Peyer's patch (tissue), 4 donors: Measurements from ENCODE around the gene ICAM5. TPM values are rescaled to one million over a fixed set of nuclear protein-coding genes. Genes with fewer than 3 reads are reported as not detected.
"Not testable (repeated sequence)": the region's sequence is repeated elsewhere in the genome, so short reads cannot be mapped to it uniquely, and the experiment has no call there.

Experiments used
- DNase-seq, 3 donors: peaks; one replicate each; pipeline ENCODE4 v3.0.0-alpha.2; 2017 to 2019
- H3K27ac ChIP-seq, 4 donors: fragments of 200-600 bp; sonication (generic); one replicate each; pipeline ENCODE4 v1.5.1; 2016 to 2019
- H3K27me3 ChIP-seq, 2 donors: fragments of 200-600 bp; sonication (generic); one replicate each; pipeline ENCODE4 v1.5.1; 2019
- H3K36me3 ChIP-seq, 3 donors: fragments of 200-600 bp; sonication (generic); one replicate each; pipeline ENCODE4 v1.5.1; 2016 to 2019
- H3K4me1 ChIP-seq, 4 donors: fragments of 200-600 bp; sonication (generic); one replicate each; pipeline ENCODE4 v1.5.1; 2016 to 2019
- H3K4me3 ChIP-seq, 4 donors: fragments of 200-600 bp; sonication (generic); 1 replicate in 3 of 4; 2 replicates in 1 of 4; pipeline ENCODE4 v1.5.1; 2016 to 2019; ENCODE audit warnings: mild to moderate bottlenecking in 1 of 4
- H3K9me3 ChIP-seq, 4 donors: fragments of 200-600 bp; sonication (generic); one replicate each; pipeline ENCODE4 v1.5.1; 2016 to 2019; ENCODE audit warnings: mild to moderate bottlenecking in 1 of 4
- CTCF ChIP-seq, 6 experiments: fragments of 450-650 bp in 4 of 6; fragments of 200-600 bp in 2 of 6; sonication (generic) in 1 of 6; IDR thresholded peaks; one replicate each; pipeline ENCODE4 v1.5.1; 2017 to 2019; ENCODE audit warnings: antibody characterized with exemption in 6 of 6, mild to moderate bottlenecking in 3 of 6, moderate library complexity in 1 of 6
- POLR2A ChIP-seq, 2 donors: fragments of 450-650 bp; IDR thresholded peaks; one replicate each; pipeline ENCODE4 v1.5.1; 2017; ENCODE audit warnings: antibody characterized with exemption in 2 of 2, mild to moderate bottlenecking in 2 of 2, moderate library complexity in 2 of 2
- total RNA-seq, 4 donors: library from RNA; depleted of rRNA; stranded (reverse); fragments of >200 nt; gene quantifications; one replicate each; pipeline ENCODE4 v1.1.0, GENCODE V29; 2016

Gene ICAM5
- under 1 TPM in 1 of 4 donors, not detected in 3; 0.27 TPM for total RNA-seq

DNA sequence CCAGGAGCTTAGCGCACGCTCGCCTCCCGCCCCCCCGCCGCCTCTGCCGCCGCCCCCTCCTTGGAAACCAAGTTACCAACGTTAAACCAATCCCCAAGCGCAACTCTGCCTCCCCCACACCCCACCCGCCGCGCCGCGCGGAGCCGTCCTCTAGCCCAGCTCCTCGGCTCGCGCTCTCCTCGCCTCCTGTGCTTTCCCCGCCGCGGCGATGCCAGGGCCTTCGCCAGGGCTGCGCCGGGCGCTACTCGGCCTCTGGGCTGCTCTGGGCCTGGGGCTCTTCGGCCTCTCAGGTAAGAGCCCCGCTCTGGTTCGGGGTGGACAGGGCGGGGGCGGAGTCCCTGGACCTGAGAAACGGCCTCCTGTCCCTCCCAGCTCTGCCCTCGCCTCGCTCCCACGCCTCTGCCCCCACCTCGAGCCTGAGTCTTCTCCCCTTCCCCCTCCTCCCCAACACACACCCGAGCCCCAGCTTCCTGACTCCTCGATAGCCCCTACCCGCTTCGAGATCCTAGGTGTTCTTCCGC lies at the start of gene ICAM5:
Gene ICAM5 (plus strand): TSS at position 117 of the 521 bp plus-strand sequence. CDS start 92 bp downstream, at position 209.
- Histone ChIP-seq H3K27ac (peak within 1 kb of the TSS in 1 of 4 donors; percentile 25), H3K9me3 (no peaks in the 10 kb centered on the region), H3K4me1 (peaks cover 0 to 82% (median 62%) of the 10 kb centered on the region in 4 donors), H3K4me3 (peak within 1 kb of the TSS; percentile 29 to 49 (median 36)), H3K27me3 (peaks cover 0 to 56% of the 10 kb centered on the region in 2 donors), H3K36me3 (peaks cover 0 to 4% (median 0%) of the 10 kb centered on the region in 3 donors)
- DNase-seq, result no peak
- TF ChIP-seq POLR2A (IDR thresholded peaks at IDR 0.05) (no peak), CTCF (IDR thresholded peaks at IDR 0.05) (no peak)

- not testable (repeated sequence) for H3K9me3 ChIP-seq, H3K27ac ChIP-seq, DNase-seq, H3K36me3 ChIP-seq, H3K4me3 ChIP-seq, H3K4me1 ChIP-seq, H3K27me3 ChIP-seq
These were observed 47.8 kb upstream of the ICAM5 start for GRCh38 chr19:10241826-10242449.

- no peak for TF ChIP-seq CTCF (IDR thresholded peaks at IDR 0.05)
- no peak for TF ChIP-seq POLR2A (IDR thresholded peaks at IDR 0.05)
- no peak overlapping the region for H3K27ac ChIP-seq
- H3K4me1 ChIP-seq, result no peaks in the 10 kb centered on the region
- H3K27me3 ChIP-seq, result no peaks in the 10 kb centered on the region
- H3K4me3 ChIP-seq, result no peak overlapping the region
- no peaks in the 10 kb centered on the region for H3K36me3 ChIP-seq
- DNase-seq, result no peak
- no peaks in the 10 kb centered on the region for H3K9me3 ChIP-seq
These were observed 46.1 kb upstream of the ICAM5 start for GRCh38 chr19:10243606-10244005.

GRCh38 chr19:10245189-10245939 lies 44.4 kb upstream of the ICAM5 start:
- Histone ChIP-seq H3K9me3 (no peaks in the 10 kb centered on the region), H3K4me3 (no peak overlapping the region), H3K27ac (peak overlapping the region in 1 of 4 donors; percentile 3), H3K27me3 (no peaks in the 10 kb centered on the region), H3K4me1 (peaks cover 0 to 2% (median 0%) of the 10 kb centered on the region in 4 donors), H3K36me3 (no peaks in the 10 kb centered on the region)
- no peak for DNase-seq
- TF ChIP-seq CTCF (IDR thresholded peaks at IDR 0.05), result no peak
- no peak for TF ChIP-seq POLR2A (IDR thresholded peaks at IDR 0.05)

DNA sequence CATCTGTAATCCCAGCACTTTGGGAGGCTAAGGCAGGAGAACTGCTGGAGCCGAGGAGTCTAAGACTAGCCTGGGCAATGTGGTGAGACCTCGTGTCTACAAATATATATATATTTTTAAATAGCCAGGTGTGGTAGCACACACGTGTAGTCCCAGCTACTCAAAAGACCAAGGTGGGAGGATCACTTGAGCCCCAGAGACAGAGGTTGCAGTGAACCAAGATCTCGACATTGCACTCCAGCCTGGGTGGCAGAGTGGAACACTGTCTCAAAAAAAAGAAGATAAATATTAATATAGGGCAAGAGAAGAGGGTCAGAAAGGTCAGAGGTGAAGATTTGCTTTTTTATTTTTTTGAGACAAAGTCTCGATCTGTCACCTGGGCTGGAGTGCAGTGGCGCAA lies 43.2 kb upstream of the ICAM5 start:
- TF ChIP-seq POLR2A (IDR thresholded peaks at IDR 0.05) (no peak), CTCF (IDR thresholded peaks at IDR 0.05) (no peak)

More for the DNA sequence above, 43.2 kb upstream of the ICAM5 start:
- no peak for DNase-seq
- Histone ChIP-seq H3K36me3 (no peaks in the 10 kb centered on the region), H3K4me1 (peaks cover 0 to 12% (median 0%) of the 10 kb centered on the region in 4 donors), H3K27ac (no peak overlapping the region), H3K27me3 (no peaks in the 10 kb centered on the region), H3K4me3 (no peak overlapping the region), H3K9me3 (no peaks in the 10 kb centered on the region)
